ENCODE measurements around the gene TOP3B.
"Not testable (repeated sequence)": the region's sequence is repeated elsewhere in the genome, so short reads cannot be mapped to it uniquely, and the experiment has no call there.

TOP3B gene

DNA sequence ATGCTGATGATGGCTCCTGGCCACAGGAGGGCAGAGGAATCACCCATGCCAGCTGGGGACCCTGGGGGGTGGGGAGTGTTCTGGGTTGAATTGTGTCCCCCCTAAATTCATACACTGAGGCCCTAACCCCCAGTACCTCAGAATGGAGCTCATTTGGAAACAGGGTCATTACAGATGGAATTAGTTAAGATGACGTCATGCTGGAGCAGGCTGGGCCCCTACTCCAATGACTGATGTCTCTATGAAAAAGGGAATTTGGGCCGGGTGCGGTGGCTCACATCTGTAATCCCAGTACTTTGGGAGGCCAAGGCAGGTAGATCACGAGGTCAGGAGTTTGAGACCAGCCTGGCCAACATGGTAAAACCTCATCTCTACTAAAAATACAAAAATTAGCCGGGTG, 42.7 kb downstream of the TOP3B start:
- H3K36me3 ChIP-seq (ENCODE audit: control insufficient read depth in 2 of 2, insufficient read depth in 2 of 2, low read length in 2 of 2): not testable (repeated sequence)

GRCh38 chr22:21939461-21939913, 43.1 kb downstream of the TOP3B start:
- H3K4me1 ChIP-seq (ENCODE audit: control insufficient read depth, insufficient read depth, low read length): peaks cover 60% of the 10 kb centered on the region
- H3K9ac ChIP-seq (ENCODE audit: low read length in 2 of 2): no peak overlapping the region
- H3K36me3 ChIP-seq (ENCODE audit: control insufficient read depth in 2 of 2, insufficient read depth in 2 of 2, low read length in 2 of 2): peaks cover 3% of the 10 kb centered on the region in 2 donors
- peak overlapping the region; percentile 93 for H3K27ac ChIP-seq (ENCODE audit: low read length)
- no peaks in the 10 kb centered on the region for H3K9me3 ChIP-seq (ENCODE audit: control insufficient read depth in 2 of 2, low read length in 2 of 2)
- no peak overlapping the region for H3K4me3 ChIP-seq (ENCODE audit: low read length in 2 of 2)
- H3K27me3 ChIP-seq (ENCODE audit: control insufficient read depth in 1 of 2, insufficient read depth in 2 of 2, low read length in 2 of 2): no peaks in the 10 kb centered on the region

More for the DNA sequence above, 42.7 kb downstream of the TOP3B start:
- H3K9ac ChIP-seq (ENCODE audit: low read length in 2 of 2); H3K4me3 ChIP-seq (ENCODE audit: low read length in 2 of 2); H3K27me3 ChIP-seq (ENCODE audit: control insufficient read depth in 1 of 2, insufficient read depth in 2 of 2, low read length in 2 of 2); H3K9me3 ChIP-seq (ENCODE audit: control insufficient read depth in 2 of 2, low read length in 2 of 2): not testable (repeated sequence)
- peak overlapping the region; percentile 93 for H3K27ac ChIP-seq (ENCODE audit: low read length)
- peaks cover 60% of the 10 kb centered on the region for H3K4me1 ChIP-seq (ENCODE audit: control insufficient read depth, insufficient read depth, low read length)

DNA sequence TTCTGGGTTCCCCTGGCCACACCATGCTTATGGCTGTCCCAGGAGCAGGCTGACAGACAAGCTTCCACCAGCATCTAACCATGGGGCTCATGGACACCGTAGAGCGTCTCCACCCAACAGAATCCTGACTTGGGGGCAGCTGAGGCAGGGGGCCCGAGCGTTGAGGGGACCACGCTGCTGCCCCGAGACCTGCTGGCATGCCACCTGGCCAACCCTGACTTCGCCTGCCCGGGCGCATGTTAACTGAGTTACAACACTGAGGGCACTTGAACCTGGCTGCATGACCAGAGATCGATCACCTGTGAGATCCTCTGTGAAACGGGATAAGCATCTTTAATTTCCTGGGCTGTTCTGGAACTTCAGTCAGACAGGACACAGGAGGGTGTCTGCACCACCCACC, 43.7 kb downstream of the TOP3B start:
- H3K4me3 ChIP-seq (ENCODE audit: low read length in 2 of 2): peak overlapping the region in 1 of 2 donors; percentile 89

GRCh38 chr22:21938071-21938822, 44.3 kb downstream of the TOP3B start:
- Histone ChIP-seq H3K9me3 (ENCODE audit: control insufficient read depth in 2 of 2, low read length in 2 of 2) (no peaks in the 10 kb centered on the region), H3K4me3 (ENCODE audit: low read length in 2 of 2) (peak overlapping the region; percentile 89 to 96), H3K27me3 (ENCODE audit: control insufficient read depth in 1 of 2, insufficient read depth in 2 of 2, low read length in 2 of 2) (no peaks in the 10 kb centered on the region), H3K36me3 (ENCODE audit: control insufficient read depth in 2 of 2, insufficient read depth in 2 of 2, low read length in 2 of 2) (peaks cover 3% of the 10 kb centered on the region in 2 donors), H3K9ac (ENCODE audit: low read length in 2 of 2) (peak overlapping the region; percentile 86 to 89), H3K27ac (ENCODE audit: low read length) (peak overlapping the region; percentile 93), H3K4me1 (ENCODE audit: control insufficient read depth, insufficient read depth, low read length) (peaks cover 53% of the 10 kb centered on the region)

More for the DNA sequence above, 43.7 kb downstream of the TOP3B start:
- Histone ChIP-seq H3K27me3 (ENCODE audit: control insufficient read depth in 1 of 2, insufficient read depth in 2 of 2, low read length in 2 of 2) (no peaks in the 10 kb centered on the region), H3K36me3 (ENCODE audit: control insufficient read depth in 2 of 2, insufficient read depth in 2 of 2, low read length in 2 of 2) (peaks cover 0 to 2% of the 10 kb centered on the region in 2 donors), H3K9ac (ENCODE audit: low read length in 2 of 2) (peak overlapping the region in 1 of 2 donors; percentile 89), H3K9me3 (ENCODE audit: control insufficient read depth in 2 of 2, low read length in 2 of 2) (no peaks in the 10 kb centered on the region), H3K27ac (ENCODE audit: low read length) (peak overlapping the region; percentile 93), H3K4me1 (ENCODE audit: control insufficient read depth, insufficient read depth, low read length) (peaks cover 57% of the 10 kb centered on the region)

- Histone ChIP-seq H3K9me3 (ENCODE audit: control insufficient read depth in 2 of 2, low read length in 2 of 2) (no peaks in the 10 kb centered on the region), H3K4me1 (ENCODE audit: control insufficient read depth, insufficient read depth, low read length) (peaks cover 48% of the 10 kb centered on the region)
These were observed 44.8 kb downstream of the TOP3B start for GRCh38 chr22:21937821-21938070.

DNA sequence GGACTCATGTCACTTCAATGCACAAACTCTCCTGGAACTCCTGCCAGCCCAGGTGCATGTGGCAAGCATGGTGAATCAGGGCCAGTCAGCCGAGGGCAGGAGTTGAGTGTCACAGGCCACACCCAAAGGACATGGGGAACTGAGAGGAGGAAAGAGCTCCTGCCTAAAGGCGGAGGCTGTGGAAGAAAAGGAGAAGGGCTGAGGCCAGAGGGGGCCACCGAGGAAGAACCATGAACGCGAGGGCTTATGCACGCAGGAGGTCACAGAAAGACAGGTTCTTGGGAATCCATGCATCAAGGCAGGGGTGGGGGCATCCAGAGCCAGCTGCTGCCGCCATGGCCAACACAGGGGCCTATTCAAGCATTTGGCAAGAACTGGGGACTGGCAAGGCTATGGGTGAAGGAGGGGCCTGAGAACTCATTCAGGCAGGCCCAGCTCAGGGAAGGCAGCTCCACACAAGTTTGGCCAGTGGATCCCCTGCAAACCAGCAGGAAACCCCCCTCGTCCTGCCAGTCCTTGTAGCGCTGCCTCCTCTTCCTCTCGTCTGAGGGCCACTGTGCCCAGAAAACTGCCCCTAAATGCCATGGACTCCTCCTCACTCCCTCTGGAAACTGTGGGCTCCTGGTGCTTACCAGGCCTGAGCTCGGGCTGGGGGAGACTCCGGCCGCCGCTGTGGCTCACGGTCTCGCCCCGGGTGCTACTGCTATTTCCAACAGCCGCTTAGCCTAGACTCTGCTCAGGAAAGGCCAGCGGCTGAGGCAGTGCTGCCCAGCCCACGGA, 45.4 kb downstream of the TOP3B start:
- H3K4me3 ChIP-seq (ENCODE audit: low read length in 2 of 2): peak overlapping the region; percentile 89 to 96
- no peaks in the 10 kb centered on the region for H3K9me3 ChIP-seq (ENCODE audit: control insufficient read depth in 2 of 2, low read length in 2 of 2)
- peak overlapping the region; percentile 93 for H3K27ac ChIP-seq (ENCODE audit: low read length)
- H3K27me3 ChIP-seq (ENCODE audit: control insufficient read depth in 1 of 2, insufficient read depth in 2 of 2, low read length in 2 of 2): no peaks in the 10 kb centered on the region
- peaks cover 43% of the 10 kb centered on the region for H3K4me1 ChIP-seq (ENCODE audit: control insufficient read depth, insufficient read depth, low read length)
- peaks cover 13% of the 10 kb centered on the region in 2 donors for H3K36me3 ChIP-seq (ENCODE audit: control insufficient read depth in 2 of 2, insufficient read depth in 2 of 2, low read length in 2 of 2)
- H3K9ac ChIP-seq (ENCODE audit: low read length in 2 of 2): peak overlapping the region; percentile 74 to 89

More at GRCh38 chr22:21937821-21938070, 44.8 kb downstream of the TOP3B start:
- H3K36me3 ChIP-seq (ENCODE audit: control insufficient read depth in 2 of 2, insufficient read depth in 2 of 2, low read length in 2 of 2): peaks cover 8% of the 10 kb centered on the region in 2 donors
- peak overlapping the region; percentile 89 to 96 for H3K4me3 ChIP-seq (ENCODE audit: low read length in 2 of 2)
- H3K27ac ChIP-seq (ENCODE audit: low read length): peak overlapping the region; percentile 93
- no peaks in the 10 kb centered on the region for H3K27me3 ChIP-seq (ENCODE audit: control insufficient read depth in 1 of 2, insufficient read depth in 2 of 2, low read length in 2 of 2)
- peak overlapping the region; percentile 74 to 89 for H3K9ac ChIP-seq (ENCODE audit: low read length in 2 of 2)

DNA sequence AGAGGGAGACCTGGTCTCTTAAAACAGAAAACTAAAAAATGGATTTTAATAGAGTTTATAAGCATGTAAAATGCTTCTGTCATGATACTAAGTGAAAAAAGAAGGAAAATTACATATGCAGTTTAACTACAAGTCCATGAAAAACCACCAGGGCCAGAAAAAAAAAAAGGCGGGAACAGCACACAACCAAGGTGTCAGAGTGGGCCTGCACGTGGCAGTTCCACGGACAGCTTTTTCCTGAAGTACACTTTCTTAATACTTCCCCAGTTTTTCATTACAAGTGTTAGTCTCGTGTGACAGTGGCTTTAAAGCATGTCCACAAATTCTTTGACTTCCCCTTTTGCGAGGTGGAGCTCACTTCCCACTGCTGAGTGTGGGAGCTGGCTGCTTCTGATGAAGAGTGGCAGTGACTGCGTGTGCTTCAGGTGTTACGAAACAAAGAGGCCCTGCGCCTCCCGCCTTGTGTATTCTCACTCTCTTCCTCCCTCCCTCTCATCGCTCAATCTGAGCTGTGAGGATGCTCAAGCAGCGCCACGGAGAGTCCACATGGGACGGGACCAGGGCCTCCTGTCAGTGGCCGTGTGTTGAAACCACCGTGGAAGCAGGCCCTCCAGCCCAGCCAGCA, 46.3 kb downstream of the TOP3B start:
- peak overlapping the region; percentile 55 to 89 for H3K9ac ChIP-seq (ENCODE audit: low read length in 2 of 2)
- no peaks in the 10 kb centered on the region for H3K27me3 ChIP-seq (ENCODE audit: control insufficient read depth in 1 of 2, insufficient read depth in 2 of 2, low read length in 2 of 2)

GRCh38 chr22:21933910-21934309, 48.7 kb downstream of the TOP3B start:
- no peaks in the 10 kb centered on the region for H3K27me3 ChIP-seq (ENCODE audit: control insufficient read depth in 1 of 2, insufficient read depth in 2 of 2, low read length in 2 of 2)
- peaks cover 27% of the 10 kb centered on the region for H3K4me1 ChIP-seq (ENCODE audit: control insufficient read depth, insufficient read depth, low read length)
- no peak overlapping the region for H3K9ac ChIP-seq (ENCODE audit: low read length in 2 of 2)
- no peak overlapping the region for H3K4me3 ChIP-seq (ENCODE audit: low read length in 2 of 2)
- H3K9me3 ChIP-seq (ENCODE audit: control insufficient read depth in 2 of 2, low read length in 2 of 2): no peaks in the 10 kb centered on the region
- H3K36me3 ChIP-seq (ENCODE audit: control insufficient read depth in 2 of 2, insufficient read depth in 2 of 2, low read length in 2 of 2): peaks cover 34 to 36% of the 10 kb centered on the region in 2 donors
- H3K27ac ChIP-seq (ENCODE audit: low read length): no peak overlapping the region

More for the DNA sequence above, 46.3 kb downstream of the TOP3B start:
- H3K27ac ChIP-seq (ENCODE audit: low read length): peak overlapping the region; percentile 93
- no peak overlapping the region for H3K4me3 ChIP-seq (ENCODE audit: low read length in 2 of 2)
- peaks cover 14 to 15% of the 10 kb centered on the region in 2 donors for H3K36me3 ChIP-seq (ENCODE audit: control insufficient read depth in 2 of 2, insufficient read depth in 2 of 2, low read length in 2 of 2)
- H3K4me1 ChIP-seq (ENCODE audit: control insufficient read depth, insufficient read depth, low read length): peaks cover 37% of the 10 kb centered on the region
- H3K9me3 ChIP-seq (ENCODE audit: control insufficient read depth in 2 of 2, low read length in 2 of 2): no peaks in the 10 kb centered on the region

DNA sequence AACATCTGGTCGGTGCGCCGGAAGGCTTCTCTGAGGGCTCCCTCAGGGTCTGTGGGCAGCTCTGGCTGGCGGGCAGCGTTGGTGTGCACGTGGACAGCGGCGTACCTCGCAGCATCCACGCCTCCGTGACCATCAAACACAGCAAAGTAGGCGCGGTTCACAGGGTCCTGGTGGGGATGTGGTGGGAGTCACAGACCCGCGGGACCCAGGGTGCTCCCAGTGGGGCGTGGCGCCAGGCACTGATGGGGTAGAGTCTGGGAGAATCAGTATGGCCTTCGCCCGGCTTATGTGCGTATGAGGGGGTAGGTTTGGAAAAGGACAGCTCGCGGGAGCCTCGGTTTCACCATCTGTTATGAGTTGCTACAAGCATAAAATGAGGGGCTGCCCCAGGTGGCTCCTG, 49.2 kb downstream of the TOP3B start:
- Histone ChIP-seq H3K27ac (ENCODE audit: low read length) (no peak overlapping the region), H3K4me3 (ENCODE audit: low read length in 2 of 2) (no peak overlapping the region), H3K9me3 (ENCODE audit: control insufficient read depth in 2 of 2, low read length in 2 of 2) (no peaks in the 10 kb centered on the region), H3K36me3 (ENCODE audit: control insufficient read depth in 2 of 2, insufficient read depth in 2 of 2, low read length in 2 of 2) (peaks cover 39 to 41% of the 10 kb centered on the region in 2 donors), H3K4me1 (ENCODE audit: control insufficient read depth, insufficient read depth, low read length) (peaks cover 22% of the 10 kb centered on the region), H3K27me3 (ENCODE audit: control insufficient read depth in 1 of 2, insufficient read depth in 2 of 2, low read length in 2 of 2) (no peaks in the 10 kb centered on the region), H3K9ac (ENCODE audit: low read length in 2 of 2) (no peak overlapping the region)

GRCh38 chr22:21932347-21932746, 50.2 kb downstream of the TOP3B start:
- no peak overlapping the region for H3K9ac ChIP-seq (ENCODE audit: low read length in 2 of 2)
- no peak overlapping the region for H3K27ac ChIP-seq (ENCODE audit: low read length)
- no peak overlapping the region for H3K4me3 ChIP-seq (ENCODE audit: low read length in 2 of 2)
- H3K4me1 ChIP-seq (ENCODE audit: control insufficient read depth, insufficient read depth, low read length): peaks cover 12% of the 10 kb centered on the region
- no peaks in the 10 kb centered on the region for H3K27me3 ChIP-seq (ENCODE audit: control insufficient read depth in 1 of 2, insufficient read depth in 2 of 2, low read length in 2 of 2)
- H3K36me3 ChIP-seq (ENCODE audit: control insufficient read depth in 2 of 2, insufficient read depth in 2 of 2, low read length in 2 of 2): peaks cover 43 to 44% of the 10 kb centered on the region in 2 donors
- H3K9me3 ChIP-seq (ENCODE audit: control insufficient read depth in 2 of 2, low read length in 2 of 2): no peaks in the 10 kb centered on the region

Measured in stomach smooth muscle (tissue), 2 donors.